ENCODE results near the gene CALHM1. TPM values are rescaled to one million over a fixed set of nuclear protein-coding genes. Genes with fewer than 3 reads are reported as not detected.
A peak's percentile ranks its signal among the peaks of the same experiment; 100 is the strongest.
"Not testable (repeated sequence)": the region's sequence is repeated elsewhere in the genome, so short reads cannot be mapped to it uniquely, and the experiment has no call there.

CALHM1 gene, protein sequence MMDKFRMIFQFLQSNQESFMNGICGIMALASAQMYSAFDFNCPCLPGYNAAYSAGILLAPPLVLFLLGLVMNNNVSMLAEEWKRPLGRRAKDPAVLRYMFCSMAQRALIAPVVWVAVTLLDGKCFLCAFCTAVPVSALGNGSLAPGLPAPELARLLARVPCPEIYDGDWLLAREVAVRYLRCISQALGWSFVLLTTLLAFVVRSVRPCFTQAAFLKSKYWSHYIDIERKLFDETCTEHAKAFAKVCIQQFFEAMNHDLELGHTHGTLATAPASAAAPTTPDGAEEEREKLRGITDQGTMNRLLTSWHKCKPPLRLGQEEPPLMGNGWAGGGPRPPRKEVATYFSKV
- total RNA-seq, result not detected in 2 replicates

DNA sequence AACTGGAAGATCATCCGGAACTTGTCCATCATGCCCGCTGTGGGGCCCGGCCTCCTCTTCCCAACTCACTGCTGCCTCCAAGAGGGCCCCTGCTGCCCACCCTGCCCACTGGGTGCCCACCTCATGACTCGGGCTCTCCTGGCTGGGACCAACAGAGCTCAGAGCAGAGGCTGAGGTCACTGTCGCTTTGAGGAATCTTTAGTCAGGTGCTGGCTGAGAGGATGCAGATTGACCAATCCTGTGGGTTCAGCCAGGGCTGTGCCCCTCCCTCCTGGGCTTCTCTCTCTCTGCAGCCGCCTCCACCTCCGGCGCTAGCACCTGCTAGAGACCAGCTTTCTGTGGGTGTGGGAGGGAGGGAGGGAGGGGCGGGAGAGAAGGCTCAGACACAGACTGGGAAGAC lies at the start of gene CALHM1:
CALHM1 (minus strand) TSS at position 181 of the 400 bp plus-strand sequence; CDS start at position 32, 149 bp downstream.
- DNase-seq (ENCODE audit: low read depth), result no peak
- Histone ChIP-seq H3K36me3 (ENCODE audit: control insufficient read depth, insufficient read depth, low read length) (no peaks in the 10 kb centered on the region), H3K4me3 (ENCODE audit: low read depth, low read length) (no peak within 1 kb of the TSS), H3K27me3 (ENCODE audit: control insufficient read depth, insufficient read depth, low read length) (peaks cover 5% of the 10 kb centered on the region)
- TF ChIP-seq, protein P1, sequence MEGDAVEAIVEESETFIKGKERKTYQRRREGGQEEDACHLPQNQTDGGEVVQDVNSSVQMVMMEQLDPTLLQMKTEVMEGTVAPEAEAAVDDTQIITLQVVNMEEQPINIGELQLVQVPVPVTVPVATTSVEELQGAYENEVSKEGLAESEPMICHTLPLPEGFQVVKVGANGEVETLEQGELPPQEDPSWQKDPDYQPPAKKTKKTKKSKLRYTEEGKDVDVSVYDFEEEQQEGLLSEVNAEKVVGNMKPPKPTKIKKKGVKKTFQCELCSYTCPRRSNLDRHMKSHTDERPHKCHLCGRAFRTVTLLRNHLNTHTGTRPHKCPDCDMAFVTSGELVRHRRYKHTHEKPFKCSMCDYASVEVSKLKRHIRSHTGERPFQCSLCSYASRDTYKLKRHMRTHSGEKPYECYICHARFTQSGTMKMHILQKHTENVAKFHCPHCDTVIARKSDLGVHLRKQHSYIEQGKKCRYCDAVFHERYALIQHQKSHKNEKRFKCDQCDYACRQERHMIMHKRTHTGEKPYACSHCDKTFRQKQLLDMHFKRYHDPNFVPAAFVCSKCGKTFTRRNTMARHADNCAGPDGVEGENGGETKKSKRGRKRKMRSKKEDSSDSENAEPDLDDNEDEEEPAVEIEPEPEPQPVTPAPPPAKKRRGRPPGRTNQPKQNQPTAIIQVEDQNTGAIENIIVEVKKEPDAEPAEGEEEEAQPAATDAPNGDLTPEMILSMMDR (IDR thresholded peaks at IDR 0.05; ENCODE audit: insufficient read depth, low read length, poor library complexity, severe bottlenecking), result no peak

DNA sequence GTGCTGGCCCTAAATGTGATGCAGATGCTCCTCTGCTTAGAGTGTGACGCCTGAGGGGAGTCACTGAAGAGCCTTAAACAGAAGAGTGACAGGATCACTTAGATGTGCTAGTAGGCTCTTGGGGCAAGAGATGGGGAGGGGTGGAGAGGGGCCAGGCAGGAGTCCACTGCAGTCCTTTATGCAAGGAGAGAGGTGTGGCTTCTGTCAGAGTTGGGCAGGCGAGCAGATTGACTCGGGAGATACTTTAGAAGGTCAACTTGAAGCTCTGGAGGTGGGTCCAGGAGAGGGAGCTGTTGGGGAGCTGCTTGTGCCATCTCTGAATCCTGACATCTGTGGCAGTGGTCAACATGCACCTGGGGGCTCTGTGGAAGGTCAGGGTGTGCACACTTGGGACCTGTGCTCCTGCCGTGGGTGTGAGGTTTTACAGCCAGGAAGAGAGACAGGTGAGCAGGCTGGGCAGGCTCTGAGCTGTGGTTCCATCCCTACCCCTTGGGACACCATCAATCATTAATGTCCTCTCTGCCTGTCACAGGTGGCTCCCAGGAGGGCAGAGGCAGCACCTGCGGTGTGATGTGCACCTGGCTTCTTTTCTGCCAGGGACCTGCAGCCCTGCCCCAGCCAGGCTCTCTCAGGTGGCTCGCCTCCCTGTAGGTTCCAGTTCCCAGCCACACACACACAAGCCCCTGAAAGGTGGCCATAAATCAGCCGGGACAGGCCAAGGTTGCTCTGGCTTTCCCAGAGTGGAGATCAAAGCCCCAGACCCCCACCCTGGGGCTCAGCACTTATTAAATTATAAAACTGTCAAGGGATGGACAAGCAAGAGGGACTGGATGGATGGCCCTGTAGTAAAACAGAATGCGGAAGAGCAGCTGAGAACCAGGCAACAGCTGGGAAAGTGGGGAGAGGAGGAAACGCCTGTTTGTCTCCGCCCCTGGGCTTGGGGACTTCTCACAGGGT lies 48.8 kb upstream of the CALHM1 start:
- peaks cover 19% of the 10 kb centered on the region for H3K27me3 ChIP-seq (ENCODE audit: control insufficient read depth, insufficient read depth, low read length)
- no peak overlapping the region for H3K4me3 ChIP-seq (ENCODE audit: low read depth, low read length)
- TF ChIP-seq, protein P1 (IDR thresholded peaks at IDR 0.05; ENCODE audit: insufficient read depth, low read length, poor library complexity, severe bottlenecking), result peak; percentile 12
- no peak for DNase-seq (ENCODE audit: low read depth)
- no peaks in the 10 kb centered on the region for H3K36me3 ChIP-seq (ENCODE audit: control insufficient read depth, insufficient read depth, low read length)

DNA sequence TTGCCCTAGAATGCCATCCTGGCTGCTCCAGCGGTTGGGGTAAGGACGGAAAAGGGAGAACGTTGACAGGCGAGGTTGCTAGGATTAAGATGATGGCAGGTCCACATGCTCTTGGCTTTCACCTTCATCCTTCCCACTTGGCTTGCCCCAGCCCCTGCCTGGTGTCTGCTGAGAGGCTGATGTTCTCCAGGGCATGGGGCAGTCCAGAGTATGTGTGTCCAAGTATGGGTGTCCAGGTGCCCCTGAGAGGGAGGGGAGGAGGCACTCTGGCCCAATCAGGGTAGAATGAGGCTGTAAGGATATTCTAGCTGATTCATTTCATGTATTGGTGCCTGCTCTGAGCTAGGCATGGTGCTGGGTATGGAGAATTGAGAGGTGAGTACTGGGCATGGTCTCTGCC lies 47.4 kb upstream of the CALHM1 start:
- DNase-seq (ENCODE audit: low read depth), result no peak
- TF ChIP-seq, protein P1 (IDR thresholded peaks at IDR 0.05; ENCODE audit: insufficient read depth, low read length, poor library complexity, severe bottlenecking), result no peak
- Histone ChIP-seq H3K27me3 (ENCODE audit: control insufficient read depth, insufficient read depth, low read length) (peaks cover 19% of the 10 kb centered on the region), H3K4me3 (ENCODE audit: low read depth, low read length) (no peak overlapping the region), H3K36me3 (ENCODE audit: control insufficient read depth, insufficient read depth, low read length) (no peaks in the 10 kb centered on the region)

DNA sequence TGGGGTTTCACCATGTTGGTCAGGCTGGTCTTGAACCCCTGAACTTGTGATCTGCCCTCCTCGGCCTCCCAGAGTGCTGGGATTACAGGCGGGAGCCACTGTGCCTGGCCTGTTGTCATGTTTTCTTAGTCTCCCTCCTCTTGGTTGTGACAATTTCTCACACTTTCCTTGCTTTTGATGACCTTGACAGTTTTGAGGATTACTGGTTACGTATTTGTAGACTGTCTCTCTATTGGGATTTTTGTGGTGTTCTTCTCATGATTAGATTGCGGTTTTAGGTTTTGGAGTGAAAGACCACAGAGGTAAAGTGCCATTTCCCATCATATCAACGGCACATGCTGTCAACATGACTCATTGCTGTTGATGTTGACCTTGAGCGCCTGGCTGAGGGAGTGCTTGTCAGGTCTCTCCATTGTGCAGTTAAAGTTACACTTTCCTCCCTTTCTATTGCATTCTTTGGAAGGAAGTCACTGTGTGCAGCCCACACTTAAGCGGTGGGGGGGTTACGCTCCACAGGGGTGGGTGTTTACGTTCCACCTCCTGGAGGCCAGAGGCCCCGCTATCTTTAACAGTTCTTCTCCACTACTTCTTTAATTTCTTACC lies 45.6 kb upstream of the CALHM1 start:
- peaks cover 23% of the 10 kb centered on the region for H3K27me3 ChIP-seq (ENCODE audit: control insufficient read depth, insufficient read depth, low read length)

DNA sequence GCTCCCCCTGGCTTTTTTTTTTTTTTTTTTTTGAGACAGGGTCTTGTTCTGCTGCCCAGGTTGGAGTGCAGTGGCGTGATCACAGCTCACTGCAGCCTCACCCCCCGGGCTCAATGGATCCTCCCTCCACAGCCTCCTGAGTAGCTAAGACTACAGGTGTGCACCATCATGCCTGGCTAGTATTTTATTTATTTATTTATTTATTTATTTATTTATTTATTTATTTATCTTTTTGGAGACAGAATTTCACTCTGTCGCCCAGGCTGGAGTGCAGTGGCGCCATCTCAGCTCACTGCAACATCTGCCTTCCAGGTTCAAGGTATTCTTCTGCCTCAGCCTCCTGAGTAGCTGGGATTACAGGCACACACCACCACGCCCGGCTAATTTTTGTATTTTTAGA lies 45.1 kb upstream of the CALHM1 start:
- H3K27me3 ChIP-seq (ENCODE audit: control insufficient read depth, insufficient read depth, low read length), result peaks cover 25% of the 10 kb centered on the region
- not testable (repeated sequence) for H3K36me3 ChIP-seq (ENCODE audit: control insufficient read depth, insufficient read depth, low read length); H3K4me3 ChIP-seq (ENCODE audit: low read depth, low read length); DNase-seq (ENCODE audit: low read depth)

More for the DNA sequence above, 45.6 kb upstream of the CALHM1 start:
- TF ChIP-seq, protein P1 (IDR thresholded peaks at IDR 0.05; ENCODE audit: insufficient read depth, low read length, poor library complexity, severe bottlenecking), result no peak
- no peaks in the 10 kb centered on the region for H3K36me3 ChIP-seq (ENCODE audit: control insufficient read depth, insufficient read depth, low read length)
- peak; percentile 99 for DNase-seq (ENCODE audit: low read depth)
- no peak overlapping the region for H3K4me3 ChIP-seq (ENCODE audit: low read depth, low read length)
